K562 (cell line): ENCODE measurements around the gene TRRAP. TPM values are rescaled to one million over a fixed set of nuclear protein-coding genes. Genes with fewer than 3 reads are reported as not detected.

Source experiments
- ATAC-seq: fragments of 200-7000 bp; cut with Tn5 transposase; 3 replicates; pipeline ENCODE4 v1.9.1; 2020; ENCODE audit warnings: moderate library complexity
- BruUV-seq: library from RNA; stranded (reverse); fragments of 400-500 nt; replicated peaks from 2 replicates; lab custom pipeline; 2021; lab: Mats Ljungman, UMichigan
- CTCF ChIA-PET: fragments of 300-600 bp; formaldehyde crosslinking; extraction: SDS; loops from one replicate; lab custom pipeline; 2021; ENCODE audit warnings: low intra/inter-chr PET ratio; lab: Yijun Ruan, JAX
- POLR2A ChIA-PET: fragments of 300-600, 350-650 bp; sonication (Branson Sonifier 250); formaldehyde crosslinking; extraction: SDS; loops from one replicate; lab custom pipeline; 2021; ENCODE audit warnings: antibody characterized with exemption, inconsistent platforms; lab: Yijun Ruan, JAX
- DNase-seq, 4 experiments: peaks; one replicate each; pipeline versions ENCODE4 v3.0.0 to v3.0.0-alpha.2; 2011 to 2018; ENCODE audit warnings: low spot score in 3 of 4, mixed read lengths in 3 of 4; ENCODE audit errors: extremely low read depth in 1 of 4
- FAIRE-seq: peaks from 2 replicates; lab custom pipeline; 2011; peaks lifted over from hg19 to GRCh38; lab: Jason Lieb, UNC
- H2AFZ ChIP-seq: 2 replicates; pipeline ENCODE4 v1.6.0; 2011; ENCODE audit warnings: low read depth, low read length, control low read depth, inconsistent platforms
- H3K27ac ChIP-seq: fragments of 200-600 bp; 3 replicates; pipeline ENCODE4 v1.8.0; 2011; ENCODE audit warnings: low read depth, mild to moderate bottlenecking, control low read depth, inconsistent platforms, low read length, moderate library complexity, mixed read lengths; ENCODE audit errors: extremely low read depth
- H3K27me3 ChIP-seq, 2 experiments: fragments of 300-600 bp in 1 of 2; 2 replicates in 1 of 2; 3 replicates in 1 of 2; pipeline versions ENCODE4 v1.6.0 to v1.8.0; 2011; ENCODE audit warnings: inconsistent platforms in 2 of 2, low read length in 2 of 2, mild to moderate bottlenecking in 1 of 2, mixed read lengths in 1 of 2, moderate library complexity in 1 of 2; ENCODE audit not compliant: control insufficient read depth in 2 of 2, insufficient read depth in 2 of 2
- H3K36me3 ChIP-seq: fragments of 300-600 bp; 3 replicates; pipeline ENCODE4 v1.8.0; 2011; ENCODE audit warnings: mild to moderate bottlenecking, low read length, inconsistent platforms; ENCODE audit not compliant: control insufficient read depth, insufficient read depth
- H3K4me1 ChIP-seq, 2 experiments: fragments of 200-600 bp in 1 of 2; replicated peaks in 1 of 2; 2 replicates in 1 of 2; 3 replicates in 1 of 2; pipeline versions ENCODE4 v1.5.1 to v1.8.0; 2011; ENCODE audit warnings: inconsistent platforms in 2 of 2, low read length in 2 of 2, mild to moderate bottlenecking in 1 of 2, mixed read lengths in 1 of 2, moderate library complexity in 1 of 2; ENCODE audit not compliant: control insufficient read depth in 2 of 2, insufficient read depth in 2 of 2
- H3K4me2 ChIP-seq: 2 replicates; pipeline ENCODE4 v1.6.1; 2011; ENCODE audit warnings: low read length, control low read depth, inconsistent platforms, mixed read lengths; ENCODE audit not compliant: insufficient read depth
- H3K4me3 ChIP-seq: fragments of 200-600 bp; sonication (generic), shearing (Covaris generic); 2 replicates; pipeline ENCODE4 v1.5.1; 2016; ENCODE audit warnings: control low read depth, inconsistent platforms
- H3K79me2 ChIP-seq: fragments of 200-600 bp; 3 replicates; pipeline ENCODE4 v1.8.0; 2011; ENCODE audit warnings: low read length, inconsistent platforms; ENCODE audit not compliant: control insufficient read depth, insufficient read depth
- H3K9ac ChIP-seq, 2 experiments: 2 replicates each; pipeline versions ENCODE4 v1.6.0 to v1.6.1; 2011; ENCODE audit warnings: low read depth in 2 of 2, low read length in 2 of 2, control low read depth in 1 of 2, inconsistent platforms in 1 of 2, mild to moderate bottlenecking in 1 of 2, mixed read lengths in 1 of 2; ENCODE audit not compliant: insufficient read depth in 1 of 2
- H3K9me1 ChIP-seq: one replicate; pipeline ENCODE4 v1.6.0; 2011; ENCODE audit warnings: inconsistent platforms, mild to moderate bottlenecking, low read length, moderate library complexity; ENCODE audit not compliant: control insufficient read depth, insufficient read depth
- H3K9me3 ChIP-seq: replicated peaks from 2 replicates; pipeline ENCODE4 v1.5.1; 2011; ENCODE audit warnings: low read depth, low read length, inconsistent platforms; ENCODE audit not compliant: control insufficient read depth, insufficient read depth
- H4K20me1 ChIP-seq: replicated peaks from 2 replicates; pipeline ENCODE4 v1.6.1; 2011; ENCODE audit warnings: low read length, inconsistent platforms, mixed read lengths; ENCODE audit not compliant: control insufficient read depth, insufficient read depth
- ARID2 ChIP-seq: fragments of 450-650 bp; IDR thresholded peaks from 2 replicates; pipeline ENCODE4 v1.6.1; 2017; ENCODE audit warnings: antibody characterized with exemption, mild to moderate bottlenecking
- ATF1 ChIP-seq, 2 experiments: fragments of 450-650 bp in 1 of 2; IDR thresholded peaks; 2 replicates each; pipeline ENCODE4 v1.6.1; 2016; ENCODE audit warnings: missing compliant biosample characterization in 1 of 2, missing genetic modification characterization in 1 of 2
- CCNT2 ChIP-seq: IDR thresholded peaks from 2 replicates; pipeline ENCODE4 v1.6.1; 2011; ENCODE audit warnings: borderline replicate concordance, low read depth, mild to moderate bottlenecking, moderate library complexity, mixed read lengths, low read length; ENCODE audit not compliant: insufficient read length; ENCODE audit errors: extremely low read depth
- FOXK1 ChIP-seq: sonication (generic); formaldehyde crosslinking; IDR thresholded peaks from 2 replicates; pipeline ENCODE4 v1.8.0; 2022; ENCODE audit warnings: missing genetic modification reagents, mild to moderate bottlenecking, borderline replicate concordance
- KHSRP ChIP-seq: fragments of 450-650 bp; IDR thresholded peaks from 2 replicates; pipeline ENCODE4 v1.6.1; 2017
- RBM17 ChIP-seq: fragments of 200-400 bp; formaldehyde crosslinking; IDR thresholded peaks from 2 replicates; pipeline ENCODE4 v1.6.1; 2017; ENCODE audit warnings: low read depth, mild to moderate bottlenecking, low read length, borderline replicate concordance
- RBM39 ChIP-seq: fragments of 200-400 bp; formaldehyde crosslinking; optimal IDR thresholded peaks from 2 replicates; pipeline ENCODE3; 2018; ENCODE audit warnings: low read depth, low read length
- SMAD3 ChIP-seq: fragments of 450-650 bp; formaldehyde crosslinking; conservative IDR thresholded peaks from 2 replicates; pipeline ENCODE4 v1.4.0; 2020; ENCODE audit warnings: mild to moderate bottlenecking
- ZFPM2 ChIP-seq: fragments of 250-450 bp; sonication (Bioruptor Pico); IDR thresholded peaks from 2 replicates; pipeline ENCODE4 v1.5.1; 2022; ENCODE audit warnings: mild to moderate bottlenecking
- ZNF217 ChIP-seq: sonication (generic); formaldehyde crosslinking; IDR thresholded peaks from 2 replicates; pipeline ENCODE4 v1.8.0; 2022; ENCODE audit warnings: mild to moderate bottlenecking, missing genetic modification reagents
- ZNF274 ChIP-seq: IDR thresholded peaks from 2 replicates; pipeline ENCODE4 v1.6.1; 2011; ENCODE audit warnings: low read depth, mild to moderate bottlenecking, low read length, moderate library complexity, borderline replicate concordance
- WGBS: fragments of 100-300 bp; shearing (Covaris generic); methylation state at CpG from one replicate; pipeline ENCODE4 v1.1.6; 2016; ENCODE audit warnings: low coverage, mixed read lengths; ENCODE audit not compliant: insufficient coverage; ENCODE audit errors: missing lambda C conversion rate; 5-methylcytosine and 5-hydroxymethylcytosine counted together
- in situ Hi-C: fragments of 300-500 bp; cut with MboI; formaldehyde crosslinking; loops from 4 replicates; pipeline ENCODE4 v1.15.0; 2018; ENCODE audit warnings: inconsistent platforms, mixed read lengths
- intact Hi-C: fragments of 100-400 bp; cut with micrococcal nuclease; formaldehyde crosslinking; loops from 2 replicates; pipeline ENCODE4 v1.14.2; 2022
- polyA plus RNA-seq, 8 experiments: library from polyadenylated mRNA; depleted of rRNA in 4 of 8; stranded (reverse) in 5 of 8; unstranded in 3 of 8; fragments of >200 nt; fragmentation: Nextera tagmentation in 2 of 8; fragmentation: Illumina TruSeq in 1 of 8; extraction: Ambion mirVana in 2 of 8; extraction: Trizol in 1 of 8; gene quantifications; 2 replicates each; pipeline versions ENCODE4 v1.2.1 to v1.2.3, GENCODE V29; 2011 to 2014; ENCODE audit warnings: inconsistent platforms in 1 of 8, missing spikeins in 1 of 8
- total RNA-seq, 7 experiments: library from RNA; depleted of rRNA in 6 of 7; stranded (reverse); fragments of >200 nt in 6 of 7; fragmentation: Illumina TruSeq in 2 of 7; extraction: Trizol in 2 of 7; gene quantifications; 2 replicates each; pipeline versions ENCODE4 v1.2.1 to v1.2.3, GENCODE V29; 2011 to 2021; ENCODE audit warnings: low replicate concordance in 1 of 7
- TF ChIP-seq, protein P1 (sequence below): IDR thresholded peaks from 2 replicates; pipeline ENCODE4 v1.6.1; 2014; ENCODE audit warnings: antibody characterized with exemption
- TF ChIP-seq, protein P2 (sequence below): fragments of 250-450 bp; sonication (Bioruptor Pico); IDR thresholded peaks from 2 replicates; pipeline ENCODE4 v1.8.0; 2021; ENCODE audit warnings: borderline replicate concordance, mild to moderate bottlenecking, moderate library complexity; ENCODE audit not compliant: poor library complexity, severe bottlenecking
- TF ChIP-seq, protein P3 (sequence below): IDR thresholded peaks from 3 replicates; pipeline ENCODE4 v1.6.1; 2011; ENCODE audit warnings: borderline replicate concordance, mild to moderate bottlenecking, moderate library complexity; ENCODE audit not compliant: insufficient read length; ENCODE audit errors: extremely low read depth
- TF ChIP-seq, protein P4 (sequence below): fragments of 250-450 bp; sonication (Bioruptor Pico); IDR thresholded peaks from 2 replicates; pipeline ENCODE4 v1.4.0; 2020; ENCODE audit warnings: mild to moderate bottlenecking

Gene TRRAP
- total and polyA plus RNA-seq, 9 of the 15 experiments (the other 6 are each of a cell fraction or from before 2014, with no cell fraction given) = 1.3 to 47.2 (median 9.7) TPM

DNA sequence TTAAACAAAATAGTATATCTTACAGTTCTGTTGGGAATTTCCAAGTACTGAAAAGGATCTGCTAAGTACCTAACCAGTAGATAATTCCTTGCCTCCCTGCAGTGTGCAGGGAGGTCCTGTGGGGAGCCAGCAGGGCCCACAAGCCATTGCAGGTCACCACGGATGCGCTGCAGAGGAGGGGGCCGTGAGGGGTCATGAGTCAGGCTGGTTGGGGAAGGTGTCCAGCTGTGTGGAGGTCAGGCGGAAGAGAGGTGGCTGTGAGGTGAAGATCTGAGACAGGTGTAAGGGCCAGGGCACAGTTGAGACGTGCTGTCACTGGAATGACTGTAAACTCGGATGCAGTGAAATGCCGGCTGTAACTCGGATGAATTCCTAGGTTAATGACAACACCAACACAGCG, 80.6 kb downstream of the TRRAP start:
- H4K20me1 ChIP-seq = no peaks in the 10 kb centered on the region; the same call in 1 of the 2 replicates
- BruUV-seq = no TSS peak
- intact Hi-C loops = no loop called here
- TF ChIP-seq, protein P1, sequence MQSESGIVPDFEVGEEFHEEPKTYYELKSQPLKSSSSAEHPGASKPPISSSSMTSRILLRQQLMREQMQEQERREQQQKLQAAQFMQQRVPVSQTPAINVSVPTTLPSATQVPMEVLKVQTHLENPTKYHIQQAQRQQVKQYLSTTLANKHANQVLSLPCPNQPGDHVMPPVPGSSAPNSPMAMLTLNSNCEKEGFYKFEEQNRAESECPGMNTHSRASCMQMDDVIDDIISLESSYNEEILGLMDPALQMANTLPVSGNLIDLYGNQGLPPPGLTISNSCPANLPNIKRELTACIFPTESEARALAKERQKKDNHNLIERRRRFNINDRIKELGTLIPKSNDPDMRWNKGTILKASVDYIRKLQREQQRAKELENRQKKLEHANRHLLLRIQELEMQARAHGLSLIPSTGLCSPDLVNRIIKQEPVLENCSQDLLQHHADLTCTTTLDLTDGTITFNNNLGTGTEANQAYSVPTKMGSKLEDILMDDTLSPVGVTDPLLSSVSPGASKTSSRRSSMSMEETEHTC = no peak
- TF ChIP-seq RBM39 = no peak
- TF ChIP-seq RBM17 = no peak
- TF ChIP-seq ARID2 = no peak
- no peak for TF ChIP-seq CCNT2
- TF ChIP-seq, protein P2, sequence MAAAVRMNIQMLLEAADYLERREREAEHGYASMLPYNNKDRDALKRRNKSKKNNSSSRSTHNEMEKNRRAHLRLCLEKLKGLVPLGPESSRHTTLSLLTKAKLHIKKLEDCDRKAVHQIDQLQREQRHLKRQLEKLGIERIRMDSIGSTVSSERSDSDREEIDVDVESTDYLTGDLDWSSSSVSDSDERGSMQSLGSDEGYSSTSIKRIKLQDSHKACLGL (CRISPR knock-in tag) = no peak
- no peak for TF ChIP-seq ZNF274
- TF ChIP-seq ZNF217 (CRISPR knock-in tag) = no peak
- TF ChIP-seq ZFPM2 (CRISPR knock-in tag) = no peak
- no peak for TF ChIP-seq KHSRP
- TF ChIP-seq, protein P3, sequence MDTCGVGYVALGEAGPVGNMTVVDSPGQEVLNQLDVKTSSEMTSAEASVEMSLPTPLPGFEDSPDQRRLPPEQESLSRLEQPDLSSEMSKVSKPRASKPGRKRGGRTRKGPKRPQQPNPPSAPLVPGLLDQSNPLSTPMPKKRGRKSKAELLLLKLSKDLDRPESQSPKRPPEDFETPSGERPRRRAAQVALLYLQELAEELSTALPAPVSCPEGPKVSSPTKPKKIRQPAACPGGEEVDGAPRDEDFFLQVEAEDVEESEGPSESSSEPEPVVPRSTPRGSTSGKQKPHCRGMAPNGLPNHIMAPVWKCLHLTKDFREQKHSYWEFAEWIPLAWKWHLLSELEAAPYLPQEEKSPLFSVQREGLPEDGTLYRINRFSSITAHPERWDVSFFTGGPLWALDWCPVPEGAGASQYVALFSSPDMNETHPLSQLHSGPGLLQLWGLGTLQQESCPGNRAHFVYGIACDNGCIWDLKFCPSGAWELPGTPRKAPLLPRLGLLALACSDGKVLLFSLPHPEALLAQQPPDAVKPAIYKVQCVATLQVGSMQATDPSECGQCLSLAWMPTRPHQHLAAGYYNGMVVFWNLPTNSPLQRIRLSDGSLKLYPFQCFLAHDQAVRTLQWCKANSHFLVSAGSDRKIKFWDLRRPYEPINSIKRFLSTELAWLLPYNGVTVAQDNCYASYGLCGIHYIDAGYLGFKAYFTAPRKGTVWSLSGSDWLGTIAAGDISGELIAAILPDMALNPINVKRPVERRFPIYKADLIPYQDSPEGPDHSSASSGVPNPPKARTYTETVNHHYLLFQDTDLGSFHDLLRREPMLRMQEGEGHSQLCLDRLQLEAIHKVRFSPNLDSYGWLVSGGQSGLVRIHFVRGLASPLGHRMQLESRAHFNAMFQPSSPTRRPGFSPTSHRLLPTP = no peak
- TF ChIP-seq ATF1 (CRISPR knock-in tag; IDR thresholded peaks at IDR 0.05) = no peak
- no peak for TF ChIP-seq ATF1 (tag; IDR thresholded peaks at IDR 0.05)
- TF ChIP-seq, protein P4, sequence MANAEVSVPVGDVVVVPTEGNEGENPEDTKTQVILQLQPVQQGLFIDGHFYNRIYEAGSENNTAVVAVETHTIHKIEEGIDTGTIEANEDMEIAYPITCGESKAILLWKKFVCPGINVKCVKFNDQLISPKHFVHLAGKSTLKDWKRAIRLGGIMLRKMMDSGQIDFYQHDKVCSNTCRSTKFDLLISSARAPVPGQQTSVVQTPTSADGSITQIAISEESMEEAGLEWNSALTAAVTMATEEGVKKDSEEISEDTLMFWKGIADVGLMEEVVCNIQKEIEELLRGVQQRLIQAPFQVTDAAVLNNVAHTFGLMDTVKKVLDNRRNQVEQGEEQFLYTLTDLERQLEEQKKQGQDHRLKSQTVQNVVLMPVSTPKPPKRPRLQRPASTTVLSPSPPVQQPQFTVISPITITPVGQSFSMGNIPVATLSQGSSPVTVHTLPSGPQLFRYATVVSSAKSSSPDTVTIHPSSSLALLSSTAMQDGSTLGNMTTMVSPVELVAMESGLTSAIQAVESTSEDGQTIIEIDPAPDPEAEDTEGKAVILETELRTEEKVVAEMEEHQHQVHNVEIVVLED (CRISPR knock-in tag) = no peak
- no peak for TF ChIP-seq FOXK1 (CRISPR knock-in tag)
- TF ChIP-seq SMAD3 (CRISPR knock-in tag) = no peak

More for the DNA sequence above, 80.6 kb downstream of the TRRAP start:
- Histone ChIP-seq H3K79me2 (no peaks in the 10 kb centered on the region), H3K4me3 (no peak overlapping the region), H3K9ac (peak overlapping the region in 1 of 2 experiments; percentile 59; a peak in 2 of 4 replicates), H3K36me3 (peaks cover 94% of the 10 kb centered on the region), H3K27ac (no peak overlapping the region), H3K4me1 (peaks cover 0 to 3% of the 10 kb centered on the region in 2 experiments; a peak in 1 of 5 replicates), H3K27me3 (no peaks in the 10 kb centered on the region), H3K9me1 (no peaks in the 10 kb centered on the region), H2AFZ (no peak overlapping the region), H3K4me2 (no peak overlapping the region), H3K9me3 (no peaks in the 10 kb centered on the region)
- DNase-seq = no peak
- WGBS = 89% methylated on average over 9 of the region's 9 CpGs
- CTCF ChIA-PET = no interaction called here
- no peak for ATAC-seq
- in situ Hi-C loops = no loop called here
- FAIRE-seq = no peak
- POLR2A ChIA-PET = interaction anchor here (1.6 kb wide), 1 partner anchor 10 kb away, joined by 4 read pairs; no protein-coding TSS in a partner anchor
